Activated CD8-positive, alpha-beta T cell treated with anti-CD3 and anti-CD28 coated beads for 36 hours (primary cell): ENCODE measurements around the gene CNTROB. TPM values are rescaled to one million over a fixed set of nuclear protein-coding genes. Genes with fewer than 3 reads are reported as not detected.

Source experiments
- ATAC-seq: fragments of 200-7000 bp; cut with Tn5 transposase; one replicate; pipeline ENCODE4 v1.10.0; 2021; ENCODE audit warnings: mild to moderate bottlenecking, moderate library complexity
- CTCF ChIA-PET: fragments of 350-600 bp; sonication (Branson Sonifier 250); formaldehyde crosslinking; loops from one replicate; lab custom pipeline; 2021; ENCODE audit warnings: antibody characterized with exemption; lab: Charles Lee
- POLR2A ChIA-PET: fragments of 350-600 bp; sonication (Branson Sonifier 250); formaldehyde crosslinking; loops from one replicate; lab custom pipeline; 2021; ENCODE audit warnings: antibody characterized with exemption; lab: Charles Lee
- DNase-seq: peaks from one replicate; pipeline ENCODE4 v3.0.0-alpha.2; 2020
- H3K27ac Mint-ChIP-seq: one replicate; pipeline ENCODE4 v1.8.0; 2021; ENCODE audit warnings: mild to moderate bottlenecking, mixed read lengths
- H3K27me3 Mint-ChIP-seq: one replicate; pipeline ENCODE4 v1.8.0; 2021; ENCODE audit warnings: mixed read lengths
- H3K36me3 Mint-ChIP-seq: one replicate; pipeline ENCODE4 v1.8.0; 2021; ENCODE audit warnings: low read depth, mixed read lengths
- H3K4me1 Mint-ChIP-seq: one replicate; pipeline ENCODE4 v1.8.0; 2021; ENCODE audit warnings: low read depth, mixed read lengths
- H3K4me3 Mint-ChIP-seq: one replicate; pipeline ENCODE4 v1.8.0; 2021; ENCODE audit warnings: mild to moderate bottlenecking, moderate library complexity, mixed read lengths
- H3K9me3 Mint-ChIP-seq: one replicate; pipeline ENCODE4 v1.8.0; 2021; ENCODE audit warnings: mixed read lengths
- intact Hi-C: fragments of 100-400 bp; cut with micrococcal nuclease; formaldehyde crosslinking; loops from one replicate; pipeline ENCODE4 v1.10.0; 2022
- total RNA-seq, 2 experiments: library from RNA; stranded (reverse); gene quantifications; one replicate each; pipeline ENCODE4 v1.2.3, GENCODE V29; 2021
- TF ChIP-seq, protein P1 (sequence below): fragments of 200-600 bp; IDR thresholded peaks from one replicate; pipeline ENCODE4 v1.8.0; 2022; ENCODE audit warnings: antibody characterized with exemption, mild to moderate bottlenecking

CNTROB gene
- total RNA-seq, 2 experiments from 2014 or later = 48.4 to 54.1 TPM

DNA sequence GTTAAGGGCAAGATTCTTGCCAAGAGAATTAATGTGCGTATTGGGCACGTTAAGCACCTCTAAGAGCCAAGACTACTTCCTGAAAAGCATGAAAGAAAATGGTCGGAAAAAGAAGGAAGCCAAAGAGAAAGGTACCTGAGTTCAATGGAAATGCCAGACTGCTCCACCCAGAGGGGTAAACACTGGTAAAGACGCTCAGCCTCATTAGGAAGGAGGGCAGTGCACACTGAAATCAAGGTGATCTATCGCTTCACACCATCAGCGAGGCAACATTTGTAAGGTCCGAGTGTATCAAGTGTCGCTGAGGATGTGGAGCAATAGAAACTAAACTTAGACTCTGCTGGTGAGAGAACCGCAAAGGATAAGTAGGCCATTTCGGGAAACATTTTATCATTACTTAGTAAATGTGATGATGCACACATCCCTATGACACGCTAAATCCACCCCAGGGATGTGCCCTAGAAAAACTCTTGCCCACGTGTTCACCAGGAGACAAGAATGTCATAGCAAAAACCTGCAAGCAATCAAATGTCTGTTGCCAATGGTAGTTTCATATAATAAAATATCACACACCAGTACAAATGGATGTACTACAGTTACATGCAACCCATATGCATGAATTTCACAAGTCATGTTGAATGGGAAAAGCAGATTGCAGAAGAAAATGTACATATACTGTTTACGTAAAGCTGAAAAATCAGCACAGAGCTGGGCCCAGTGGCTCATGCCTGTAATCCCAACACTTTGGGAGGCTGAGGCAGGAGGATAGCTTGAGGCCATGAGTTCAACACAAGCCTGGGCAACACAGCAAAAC lies 23.6 kb downstream of the CNTROB start:
- H3K27me3 Mint-ChIP-seq = peaks cover 1% of the 10 kb centered on the region
- H3K36me3 Mint-ChIP-seq = peaks cover 2% of the 10 kb centered on the region
- intact Hi-C loops = no loop called here
- ChIA-PET CTCF (interaction anchor here (0.8 to 1.8 kb wide), 4 partner anchors 16 to 155 kb away, joined by 3 to 4 read pairs (median 4); no protein-coding TSS in a partner anchor), POLR2A (interaction anchor here (0.8 to 1.0 kb wide), 2 partner anchors 11 to 47 kb away, joined by 3 read pairs; no protein-coding TSS in a partner anchor)
- ATAC-seq (no peak), DNase-seq (no peak)
- no peaks in the 10 kb centered on the region for H3K9me3 Mint-ChIP-seq
- no peak overlapping the region for H3K4me3 Mint-ChIP-seq
- peaks cover 21% of the 10 kb centered on the region for H3K4me1 Mint-ChIP-seq
- TF ChIP-seq, protein P1, sequence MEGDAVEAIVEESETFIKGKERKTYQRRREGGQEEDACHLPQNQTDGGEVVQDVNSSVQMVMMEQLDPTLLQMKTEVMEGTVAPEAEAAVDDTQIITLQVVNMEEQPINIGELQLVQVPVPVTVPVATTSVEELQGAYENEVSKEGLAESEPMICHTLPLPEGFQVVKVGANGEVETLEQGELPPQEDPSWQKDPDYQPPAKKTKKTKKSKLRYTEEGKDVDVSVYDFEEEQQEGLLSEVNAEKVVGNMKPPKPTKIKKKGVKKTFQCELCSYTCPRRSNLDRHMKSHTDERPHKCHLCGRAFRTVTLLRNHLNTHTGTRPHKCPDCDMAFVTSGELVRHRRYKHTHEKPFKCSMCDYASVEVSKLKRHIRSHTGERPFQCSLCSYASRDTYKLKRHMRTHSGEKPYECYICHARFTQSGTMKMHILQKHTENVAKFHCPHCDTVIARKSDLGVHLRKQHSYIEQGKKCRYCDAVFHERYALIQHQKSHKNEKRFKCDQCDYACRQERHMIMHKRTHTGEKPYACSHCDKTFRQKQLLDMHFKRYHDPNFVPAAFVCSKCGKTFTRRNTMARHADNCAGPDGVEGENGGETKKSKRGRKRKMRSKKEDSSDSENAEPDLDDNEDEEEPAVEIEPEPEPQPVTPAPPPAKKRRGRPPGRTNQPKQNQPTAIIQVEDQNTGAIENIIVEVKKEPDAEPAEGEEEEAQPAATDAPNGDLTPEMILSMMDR = no peak
- no peak overlapping the region for H3K27ac Mint-ChIP-seq

DNA sequence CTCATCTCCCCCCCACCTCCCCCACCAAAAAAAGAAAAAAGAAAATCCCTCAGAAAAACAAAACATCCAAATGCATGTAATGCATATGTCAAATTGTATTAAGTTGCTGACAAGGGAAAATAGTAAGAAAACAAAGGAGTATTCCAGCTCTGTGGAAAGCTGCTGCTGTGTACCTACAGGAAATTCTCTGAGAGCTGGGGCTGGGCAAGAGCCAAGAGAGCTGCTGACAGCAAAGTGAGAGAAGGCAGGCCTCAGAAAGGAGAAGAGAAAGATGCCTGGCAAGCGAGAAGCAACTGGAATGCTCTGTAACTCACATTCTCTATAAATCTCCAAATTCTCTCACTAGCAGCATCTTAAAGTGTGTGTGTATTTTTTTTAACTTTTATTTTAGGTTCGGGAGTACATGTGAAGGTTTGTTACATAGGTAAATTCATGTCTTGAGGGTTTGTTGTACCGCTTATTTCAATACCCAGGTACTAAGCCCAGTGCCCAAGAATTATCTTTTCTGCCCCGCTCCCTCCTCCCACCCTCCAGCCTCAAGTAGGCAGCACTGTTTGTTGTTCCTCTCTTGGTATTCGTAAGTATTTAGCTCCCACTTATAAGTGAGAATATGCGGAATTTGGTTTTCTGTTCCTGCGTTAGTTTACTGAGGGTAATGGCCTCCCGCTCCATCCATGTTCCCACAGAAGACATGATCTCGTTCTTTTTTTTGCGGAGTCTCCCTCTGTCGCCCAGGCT lies 24.4 kb downstream of the CNTROB start:
- H3K4me3 Mint-ChIP-seq = no peak overlapping the region
- DNase-seq = no peak
- H3K27me3 Mint-ChIP-seq = peaks cover 3% of the 10 kb centered on the region
- intact Hi-C loops = no loop called here
- ChIA-PET CTCF (interaction anchor here (0.7 to 1.8 kb wide), 6 partner anchors 12 to 155 kb away, joined by 3 to 4 read pairs (median 3); no protein-coding TSS in a partner anchor), POLR2A (no interaction called here)
- peaks cover 14% of the 10 kb centered on the region for H3K4me1 Mint-ChIP-seq
- TF ChIP-seq, protein P1 = no peak
- H3K27ac Mint-ChIP-seq = no peak overlapping the region
- H3K36me3 Mint-ChIP-seq = peaks cover under 1% of the 10 kb centered on the region
- no peak for ATAC-seq
- no peaks in the 10 kb centered on the region for H3K9me3 Mint-ChIP-seq

DNA sequence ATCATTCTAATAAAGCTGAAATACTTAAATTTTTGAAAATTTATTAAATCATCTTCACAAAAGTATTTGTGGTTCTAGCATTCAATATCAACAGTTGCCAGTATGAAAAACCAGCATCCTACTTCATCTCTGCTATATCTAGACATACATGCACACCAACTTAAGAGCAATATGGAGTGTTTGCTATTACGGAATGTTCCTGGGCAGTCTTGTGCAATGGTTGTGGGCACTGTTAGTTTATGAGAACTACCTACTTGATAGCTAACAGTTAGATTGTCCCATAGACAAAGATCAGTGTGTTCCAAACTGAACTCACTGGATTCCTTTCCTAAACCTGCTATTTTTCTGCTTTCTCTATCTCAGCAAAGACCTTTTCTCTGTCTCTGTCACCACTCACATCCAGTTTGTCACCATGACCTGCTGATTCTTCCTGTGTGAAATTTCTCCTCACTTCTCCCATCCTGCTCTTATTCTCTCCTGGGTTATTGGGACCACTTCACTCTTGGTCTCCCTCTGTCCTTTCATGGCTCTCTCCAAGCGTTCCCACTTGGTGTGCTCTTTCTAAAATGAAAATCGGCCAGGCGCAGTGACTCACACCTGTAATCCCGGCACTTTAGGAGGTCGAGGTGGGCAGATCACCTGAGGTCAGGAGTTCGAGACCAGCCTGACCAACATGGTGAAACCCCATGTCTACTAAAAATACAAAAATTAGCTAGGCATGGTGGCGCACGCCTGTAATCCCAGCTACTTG lies 27.7 kb downstream of the CNTROB start:
- intact Hi-C loops = no loop called here
- ATAC-seq (no peak), DNase-seq (no peak)
- Mint-ChIP-seq H3K36me3 (no peaks in the 10 kb centered on the region), H3K27me3 (peaks cover 3% of the 10 kb centered on the region), H3K9me3 (no peaks in the 10 kb centered on the region), H3K27ac (no peak overlapping the region), H3K4me3 (no peak overlapping the region), H3K4me1 (no peaks in the 10 kb centered on the region)
- POLR2A ChIA-PET = no interaction called here
- CTCF ChIA-PET = interaction anchor here (1.4 kb wide), 1 partner anchor 30 kb away, joined by 4 read pairs; no protein-coding TSS in a partner anchor
- TF ChIP-seq, protein P1 = no peak

DNA sequence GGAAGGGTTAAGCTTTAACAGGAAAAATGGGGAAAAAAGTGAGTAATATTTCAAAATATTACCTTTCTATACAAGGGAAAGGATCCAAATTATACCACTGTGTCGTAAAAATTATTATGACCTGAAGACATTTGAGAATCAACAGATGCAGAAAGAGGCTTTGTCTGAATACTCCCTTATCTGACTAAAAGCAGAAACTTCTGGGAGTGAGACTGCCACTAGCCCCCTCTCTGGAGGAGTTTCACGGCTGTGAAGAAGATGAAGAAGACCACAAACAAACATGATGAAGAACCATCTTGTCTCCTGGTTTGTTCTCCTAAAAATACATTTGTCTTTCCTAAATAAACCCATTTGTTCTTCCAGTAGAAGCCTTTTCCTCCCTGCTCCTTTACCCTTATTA lies 29.4 kb downstream of the CNTROB start:
- H3K27me3 Mint-ChIP-seq = peaks cover 3% of the 10 kb centered on the region
- H3K36me3 Mint-ChIP-seq = no peaks in the 10 kb centered on the region
- ChIA-PET CTCF (interaction anchor here (2.4 kb wide), 1 partner anchor 28 kb away, joined by 12 read pairs; no protein-coding TSS in a partner anchor), POLR2A (interaction anchor here (1.3 kb wide), 1 partner anchor 9 kb away, joined by 4 read pairs; no protein-coding TSS in a partner anchor)
- DNase-seq = no peak
- TF ChIP-seq, protein P1 = no peak
- H3K4me1 Mint-ChIP-seq = no peaks in the 10 kb centered on the region
- ATAC-seq = no peak
- intact Hi-C loops = no loop called here
- no peak overlapping the region for H3K4me3 Mint-ChIP-seq
- no peaks in the 10 kb centered on the region for H3K9me3 Mint-ChIP-seq
- no peak overlapping the region for H3K27ac Mint-ChIP-seq
